ENCODE measurements around the gene DEGS2.
"Not testable (repeated sequence)": the region's sequence is repeated elsewhere in the genome, so short reads cannot be mapped to it uniquely, and the experiment has no call there.

Gene DEGS2

GRCh38 chr14:100159094-100159864 is at the start of gene DEGS2:
Gene DEGS2, minus strand, starts transcription at chr14:100159645. Its CDS starts 58 bp downstream, at chr14:100159587.
- no peak for DNase-seq

GRCh38 chr14:100208136-100208535 is 48.7 kb upstream of the DEGS2 start:
- DNase-seq = not testable (repeated sequence)

- DNase-seq = not testable (repeated sequence)
These were observed 48.1 kb upstream of the DEGS2 start for GRCh38 chr14:100207588-100207987.

- not testable (repeated sequence) for DNase-seq
These were observed 45.4 kb upstream of the DEGS2 start for GRCh38 chr14:100204835-100205167.

GRCh38 chr14:100203962-100204834 is 44.8 kb upstream of the DEGS2 start:
- DNase-seq = no peak

- no peak for DNase-seq
These were observed 43.7 kb upstream of the DEGS2 start for GRCh38 chr14:100203146-100203545.

GRCh38 chr14:100202712-100203111 is 43.3 kb upstream of the DEGS2 start:
- no peak for DNase-seq

GRCh38 chr14:100201701-100202100 is 42.3 kb upstream of the DEGS2 start:
- DNase-seq = no peak

GRCh38 chr14:100200311-100200710 is 40.9 kb upstream of the DEGS2 start:
- DNase-seq = no peak

GRCh38 chr14:100199240-100199860 is 39.9 kb upstream of the DEGS2 start:
- DNase-seq = no peak

- peak; percentile 30 to 47 for DNase-seq
These were observed 34.2 kb upstream of the DEGS2 start for GRCh38 chr14:100193417-100194357.

- DNase-seq = peak; percentile 87 to 98
These were observed 33.4 kb upstream of the DEGS2 start for GRCh38 chr14:100192672-100193416.

GRCh38 chr14:100192250-100192671 is 32.8 kb upstream of the DEGS2 start:
- no peak for DNase-seq

GRCh38 chr14:100191584-100192249 is 32.3 kb upstream of the DEGS2 start:
- DNase-seq = no peak

GRCh38 chr14:100190126-100190525 is 30.7 kb upstream of the DEGS2 start:
- no peak for DNase-seq

GRCh38 chr14:100188392-100189030 is 29.1 kb upstream of the DEGS2 start:
- no peak for DNase-seq

GRCh38 chr14:100187247-100187833 is 27.9 kb upstream of the DEGS2 start:
- DNase-seq = no peak

GRCh38 chr14:100181876-100182551 is 22.6 kb upstream of the DEGS2 start:
- DNase-seq = not testable (repeated sequence)

GRCh38 chr14:100180671-100181070 is 21.2 kb upstream of the DEGS2 start:
- not testable (repeated sequence) for DNase-seq

Measured in hippocampal formation (tissue), 2 donors.